GM12878 (cell line): ENCODE measurements around the gene PLXNA4. TPM values are rescaled to one million over a fixed set of nuclear protein-coding genes. Genes with fewer than 3 reads are reported as not detected.

ENCODE experiments used
- ATAC-seq: fragments of 200-7000 bp; cut with Tn5 transposase; 3 replicates; pipeline ENCODE4 v1.9.1; 2020; ENCODE audit warnings: mild to moderate bottlenecking, moderate library complexity
- BruUV-seq: library from RNA; stranded (reverse); fragments of 400-500 nt; replicated peaks from 2 replicates; lab custom pipeline; 2021; lab: Mats Ljungman, UMichigan
- CTCF ChIA-PET: fragments of 300-600 bp; sonication (Branson Sonifier 250); formaldehyde crosslinking; extraction: SDS; loops from one replicate; lab custom pipeline; 2021; ENCODE audit warnings: inconsistent platforms; lab: Yijun Ruan, JAX
- POLR2A ChIA-PET: fragments of 350-600 bp; formaldehyde crosslinking; extraction: SDS; loops from one replicate; lab custom pipeline; 2021; ENCODE audit warnings: inconsistent platforms; lab: Charles Lee
- RAD21 ChIA-PET: fragments of 300-600 bp; sonication (Branson Sonifier 250); formaldehyde crosslinking; loops from one replicate; lab custom pipeline; 2023; ENCODE audit warnings: antibody characterized with exemption; ENCODE audit not compliant: unreplicated experiment; lab: Charles Lee
- SMC1A ChIA-PET: fragments of 300-600 bp; sonication (Branson Sonifier 250); formaldehyde crosslinking; loops from one replicate; lab custom pipeline; 2023; ENCODE audit not compliant: unreplicated experiment, uncharacterized antibody; lab: Charles Lee
- DNase-seq: peaks from one replicate; pipeline ENCODE4 v3.0.0-alpha.2; 2011; ENCODE audit warnings: low read depth, low spot score
- FAIRE-seq: peaks from 3 replicates; lab custom pipeline; 2011; peaks lifted over from hg19 to GRCh38; lab: Jason Lieb, UNC
- H2AFZ ChIP-seq: 2 replicates; pipeline ENCODE4 v1.6.0; 2011; ENCODE audit warnings: low read depth, low read length, control low read depth; ENCODE audit not compliant: control insufficient read depth
- H3K27ac ChIP-seq: 2 replicates; pipeline ENCODE4 v1.5.1; 2011; ENCODE audit warnings: control low read depth; ENCODE audit not compliant: control insufficient read depth, insufficient read depth
- H3K27me3 ChIP-seq, 2 experiments: replicated peaks in 1 of 2; 2 replicates each; pipeline versions ENCODE4 v1.6.0 to v1.6.1; 2011; ENCODE audit warnings: low read length in 1 of 2; ENCODE audit not compliant: control insufficient read depth in 2 of 2, insufficient read depth in 2 of 2
- H3K36me3 ChIP-seq, 2 experiments: 2 replicates each; pipeline ENCODE4 v1.5.1; 2011; ENCODE audit warnings: low read length in 1 of 2; ENCODE audit not compliant: control insufficient read depth in 2 of 2, insufficient read depth in 2 of 2
- H3K4me1 ChIP-seq: 2 replicates; pipeline ENCODE4 v1.6.1; 2011; ENCODE audit warnings: mild to moderate bottlenecking, low read length, moderate library complexity, mixed read lengths; ENCODE audit not compliant: control insufficient read depth, insufficient read depth
- H3K4me2 ChIP-seq: 2 replicates; pipeline ENCODE4 v1.6.0; 2011; ENCODE audit warnings: control low read depth; ENCODE audit not compliant: control insufficient read depth, insufficient read depth
- H3K4me3 ChIP-seq: fragments of 200-600 bp; sonication (generic); 2 replicates; pipeline ENCODE4 v1.5.1; 2016
- H3K79me2 ChIP-seq: 2 replicates; pipeline ENCODE4 v1.6.0; 2011; ENCODE audit warnings: low read length; ENCODE audit not compliant: control insufficient read depth, insufficient read depth
- H3K9ac ChIP-seq: 2 replicates; pipeline ENCODE4 v1.8.0; 2011; ENCODE audit warnings: low read length, control low read depth, mixed read lengths; ENCODE audit not compliant: control insufficient read depth, insufficient read depth
- H3K9me3 ChIP-seq: replicated peaks from 3 replicates; pipeline ENCODE4 v1.5.1; 2011; ENCODE audit warnings: mild to moderate bottlenecking, low read length; ENCODE audit not compliant: control insufficient read depth, insufficient read depth
- H4K20me1 ChIP-seq: 2 replicates; pipeline ENCODE4 v1.6.0; 2011; ENCODE audit not compliant: control insufficient read depth, insufficient read depth
- ASH2L ChIP-seq: fragments of 300-600, 200-600 bp; sonication (generic); IDR thresholded peaks from 2 replicates; pipeline ENCODE4 v1.6.1; 2017; ENCODE audit warnings: low read depth, mild to moderate bottlenecking, borderline replicate concordance
- CTCF ChIP-seq, 3 experiments: IDR thresholded peaks in 2 of 3; conservative IDR thresholded peaks in 1 of 3; 2 replicates each; pipeline ENCODE4 v1.5.1; 2011; ENCODE audit warnings: low read depth in 3 of 3, low read length in 3 of 3, mild to moderate bottlenecking in 3 of 3, control low read depth in 2 of 3, moderate library complexity in 2 of 3, inconsistent platforms in 1 of 3, mixed read lengths in 1 of 3; ENCODE audit not compliant: control insufficient read depth in 2 of 3, insufficient read depth in 1 of 3; ENCODE audit errors: extremely low read depth in 1 of 3
- HDAC6 ChIP-seq: fragments of 200-600 bp; sonication (generic); IDR thresholded peaks from one replicate; pipeline ENCODE4 v1.8.0; 2017; ENCODE audit warnings: antibody characterized with exemption; ENCODE audit not compliant: unreplicated experiment
- HSF1 ChIP-seq: fragments of 150-350 bp; IDR thresholded peaks from 2 replicates; pipeline ENCODE4 v1.6.1; 2014; ENCODE audit warnings: mild to moderate bottlenecking, low read depth, low read length
- IKZF1 ChIP-seq: fragments of 450-650 bp; conservative IDR thresholded peaks from 2 replicates; pipeline ENCODE4 v1.6.1; 2017; ENCODE audit warnings: antibody characterized with exemption, mild to moderate bottlenecking
- IKZF2 ChIP-seq, 2 experiments: fragments of 450-650 bp; IDR thresholded peaks; 2 replicates each; pipeline ENCODE4 v1.6.1; 2017; ENCODE audit warnings: mild to moderate bottlenecking in 2 of 2, moderate library complexity in 2 of 2
- MEF2B ChIP-seq: fragments of 450-650 bp; IDR thresholded peaks from 2 replicates; pipeline ENCODE4 v1.6.1; 2018; ENCODE audit warnings: mild to moderate bottlenecking, moderate library complexity; ENCODE audit not compliant: partially characterized antibody, poor library complexity, severe bottlenecking
- NFYA ChIP-seq: IDR thresholded peaks from 2 replicates; pipeline ENCODE4 v1.6.1; 2011; ENCODE audit warnings: low read depth, mild to moderate bottlenecking, low read length, improper control_type of control experiment, borderline replicate concordance
- POU2F2 ChIP-seq: IDR thresholded peaks from 3 replicates; pipeline ENCODE4 v1.6.1; 2011; ENCODE audit warnings: low read depth, mild to moderate bottlenecking, low read length, borderline replicate concordance
- TCF7 ChIP-seq: IDR thresholded peaks from 2 replicates; pipeline ENCODE4 v1.6.1; 2014; ENCODE audit warnings: antibody characterized with exemption, borderline replicate concordance
- WGBS: methylation state at CpG from one replicate; pipeline ENCODE4 v1.1.6; 2016; ENCODE audit warnings: low lambda C conversion rate; ENCODE audit not compliant: insufficient replicate concordance, insufficient coverage; ENCODE audit errors: missing lambda C conversion rate; 5-methylcytosine and 5-hydroxymethylcytosine counted together
- in situ Hi-C: fragments of 300-500 bp; cut with MboI; formaldehyde crosslinking; loops from 9 replicates; pipeline ENCODE4 v1.14.3; 2018; ENCODE audit warnings: mixed read lengths
- intact Hi-C: fragments of 100-400 bp; cut with micrococcal nuclease; formaldehyde crosslinking; loops from one replicate; pipeline ENCODE4 v1.14.2; 2022; ENCODE audit not compliant: unreplicated experiment
- polyA plus RNA-seq, 11 experiments: library from polyadenylated mRNA; depleted of rRNA in 4 of 11; unstranded in 6 of 11; stranded (reverse) in 5 of 11; fragments of >200 nt; fragmentation: Nextera tagmentation in 4 of 11; fragmentation: Illumina TruSeq in 1 of 11; extraction: Ambion mirVana in 4 of 11; extraction: Trizol in 1 of 11; gene quantifications; 1 replicate in 1 of 11; 2 replicates in 10 of 11; pipeline versions ENCODE4 v1.2.1 to v1.2.3, GENCODE V29; 2011 to 2016; ENCODE audit warnings: inconsistent platforms in 2 of 11, missing spikeins in 2 of 11, low read depth in 1 of 11
- total RNA-seq, 4 experiments: library from RNA; depleted of rRNA in 3 of 4; stranded (reverse); fragments of >200 nt in 3 of 4; fragmentation: Illumina TruSeq in 1 of 4; extraction: Trizol in 1 of 4; gene quantifications; 2 replicates each; pipeline versions ENCODE4 v1.2.1 to v1.2.3, GENCODE V29; 2013 to 2021

The PLXNA4 gene
- total and polyA plus RNA-seq, 10 of the 15 experiments (the other 5 are each of a cell fraction or from before 2014, with no cell fraction given), result 0.03 TPM; not detected in 9

GRCh38 chr7:132537456-132538145 is 38.7 kb downstream of the PLXNA4 start:
- SMC1A ChIA-PET, result no interaction called here
- RAD21 ChIA-PET, result no interaction called here
- TF ChIP-seq MEF2B (no peak), POU2F2 (no peak), IKZF1 (no peak), HSF1 (no peak), IKZF2 (IDR thresholded peaks at IDR 0.05) (no peak), ASH2L (no peak), NFYA (no peak), HDAC6 (no peak), CTCF (IDR thresholded peaks at IDR 0.05 in 2 of 3, conservative IDR thresholded peaks at IDR 0.05 in 1 of 3; ENCODE audit: control insufficient read depth in 2 of 3, extremely low read depth in 1 of 3, insufficient read depth in 1 of 3, low read depth in 3 of 3, low read length in 3 of 3) (no peak), TCF7 (no peak)
- BruUV-seq, result no TSS peak
- Histone ChIP-seq H2AFZ (no peak overlapping the region), H3K4me2 (no peak overlapping the region), H3K27me3 (peaks cover 0 to 5% of the 10 kb centered on the region in 2 experiments; a peak in 2 of 4 replicates), H3K36me3 (no peaks in the 10 kb centered on the region), H3K9ac (no peak overlapping the region), H3K79me2 (no peaks in the 10 kb centered on the region), H3K9me3 (no peaks in the 10 kb centered on the region), H3K4me3 (no peak overlapping the region), H3K27ac (no peak overlapping the region), H3K4me1 (no peaks in the 10 kb centered on the region), H4K20me1 (no peaks in the 10 kb centered on the region)
- 35% methylated on average over 8 of the region's 8 CpGs for WGBS
- CTCF ChIA-PET, result no interaction called here
- FAIRE-seq (no peak), ATAC-seq (no peak), DNase-seq (no peak)
- intact Hi-C loops, result no loop called here
- in situ Hi-C loops, result no loop called here
- POLR2A ChIA-PET, result no interaction called here
